SK-N-SH treated with all-trans-retinoic acid at 6 μM for 48 hours (cell line): ENCODE measurements around the gene CDK5RAP3.
"Not testable (repeated sequence)": the region's sequence is repeated elsewhere in the genome, so short reads cannot be mapped to it uniquely, and the experiment has no call there.

Experiments
- CREB5 ChIP-seq: fragments of 250-450 bp; sonication (Bioruptor Pico); IDR thresholded peaks from 2 replicates; pipeline ENCODE4 v1.5.1; 2020; ENCODE audit warnings: low read depth, mild to moderate bottlenecking, moderate library complexity
- CSDC2 ChIP-seq: fragments of 250-450 bp; sonication (Bioruptor Pico); IDR thresholded peaks from 2 replicates; pipeline ENCODE4 v1.5.0; 2020; ENCODE audit warnings: mild to moderate bottlenecking, moderate library complexity
- ZFP3 ChIP-seq: fragments of 250-450 bp; sonication (Bioruptor Pico); IDR thresholded peaks from 2 replicates; pipeline ENCODE4 v1.5.0; 2020; ENCODE audit warnings: mild to moderate bottlenecking, moderate library complexity

GRCh38 chr17:48001657-48002056 lies 30.7 kb downstream of the CDK5RAP3 start:
- TF ChIP-seq CREB5 (CRISPR knock-in tag); CSDC2; ZFP3 (CRISPR knock-in tag): not testable (repeated sequence)
